GM20000 (cell line): Measurements from ENCODE around the gene ADARB2.

ENCODE experiments used
- DNase-seq: peaks from one replicate; pipeline ENCODE4 v3.0.0; 2012; ENCODE audit warnings: low spot score
- CTCF ChIP-seq: IDR thresholded peaks from 2 replicates; pipeline ENCODE4 v1.5.1; 2012; ENCODE audit warnings: mild to moderate bottlenecking, control low read depth; ENCODE audit errors: extremely low read depth, missing control alignments

The ADARB2 gene

GRCh38 chr10:1241322-1241890 is 495.9 kb downstream of the ADARB2 start:
- TF ChIP-seq CTCF, result no peak
- no peak for DNase-seq

GRCh38 chr10:1240341-1240775 is 497.0 kb downstream of the ADARB2 start:
- DNase-seq, result no peak
- TF ChIP-seq CTCF, result no peak

GRCh38 chr10:1233031-1233430 is 504.3 kb downstream of the ADARB2 start:
- no peak for DNase-seq

GRCh38 chr10:1232164-1232911 is 505.0 kb downstream of the ADARB2 start:
- no peak for TF ChIP-seq CTCF
- no peak for DNase-seq

More at GRCh38 chr10:1233031-1233430, 504.3 kb downstream of the ADARB2 start:
- TF ChIP-seq CTCF, result no peak

- TF ChIP-seq CTCF, result no peak
- no peak for DNase-seq
Measured at GRCh38 chr10:1230592-1231275, 506.6 kb downstream of the ADARB2 start.

- no peak for DNase-seq
- no peak for TF ChIP-seq CTCF
Measured at GRCh38 chr10:1230138-1230537, 507.2 kb downstream of the ADARB2 start.

- TF ChIP-seq CTCF, result no peak
- DNase-seq, result no peak
Measured at GRCh38 chr10:1229574-1229973, 507.8 kb downstream of the ADARB2 start.
